AG04450 (cell line): ENCODE data around the gene TEKTIP1. TPM values are rescaled to one million over a fixed set of nuclear protein-coding genes. Genes with fewer than 3 reads are reported as not detected.

Experiments used
- CTCF ChIA-PET: fragments of 300-600, 350-600 bp; formaldehyde crosslinking; extraction: SDS; loops from one replicate; lab custom pipeline; 2022; ENCODE audit warnings: antibody characterized with exemption, inconsistent platforms; lab: Charles Lee
- POLR2A ChIA-PET: fragments of 350-600 bp; formaldehyde crosslinking; extraction: SDS; loops from one replicate; lab custom pipeline; 2021; ENCODE audit warnings: antibody characterized with exemption, inconsistent platforms; lab: Yijun Ruan, JAX
- DNase-seq: peaks from one replicate; pipeline ENCODE4 v3.0.0-alpha.2; 2011; ENCODE audit warnings: low read depth, low spot score
- H3K27ac ChIP-seq: one replicate; pipeline ENCODE4 v1.5.1; 2012; ENCODE audit warnings: low read depth, low read length, control low read depth
- H3K27me3 ChIP-seq: one replicate; pipeline ENCODE4 v1.6.0; 2012; ENCODE audit warnings: low read length; ENCODE audit not compliant: control insufficient read depth, insufficient read depth
- H3K4me3 ChIP-seq: 2 replicates; pipeline ENCODE4 v1.5.1; 2011; ENCODE audit warnings: mild to moderate bottlenecking, low read depth, low read length, control low read depth
- H3K9me3 ChIP-seq: 2 replicates; pipeline ENCODE4 v1.5.1; 2012; ENCODE audit warnings: low read length; ENCODE audit not compliant: control insufficient read depth, insufficient read depth
- CTCF ChIP-seq: IDR thresholded peaks from 2 replicates; pipeline ENCODE4 v1.5.1; 2011; ENCODE audit warnings: low read depth, low read length, control low read depth, inconsistent platforms
- polyA minus RNA-seq: library from RNA; depleted of rRNA, polyadenylated mRNA; stranded (reverse); fragments of >200 nt; gene quantifications from 2 replicates; pipeline ENCODE4 v1.2.3, GENCODE V29; 2011; rRNA and poly(A)+ RNA removed
- polyA plus RNA-seq: library from polyadenylated mRNA; depleted of rRNA; stranded (reverse); fragments of >200 nt; gene quantifications from 2 replicates; pipeline ENCODE4 v1.2.3, GENCODE V29; 2011; rRNA removed

The TEKTIP1 gene
- polyA plus RNA-seq, result not detected in 2 replicates
- polyA minus RNA-seq, result not detected in 2 replicates

- no peak for TF ChIP-seq CTCF
- no peak for DNase-seq
- Histone ChIP-seq H3K27me3 (no peaks in the 10 kb centered on the region), H3K27ac (no peak within 1 kb of the TSS), H3K4me3 (no peak within 1 kb of the TSS), H3K9me3 (peaks cover 5% of the 10 kb centered on the region; the same call in 1 of the 2 replicates)
- CTCF ChIA-PET, result interaction anchor here (0.5 kb wide), 1 partner anchor 23 kb away, joined by 3 read pairs; no protein-coding TSS in a partner anchor
- POLR2A ChIA-PET, result interaction anchor here (0.6 kb wide), 1 partner anchor 802 kb away, joined by 6 read pairs; no protein-coding TSS in a partner anchor
These were observed at the start of gene TEKTIP1 for GRCh38 chr19:3538965-3539755. TEKTIP1 (plus strand) TSS chr19:3539174; CDS start chr19:3539178, 4 bp downstream.

GRCh38 chr19:3491396-3492119 lies 47.4 kb upstream of the TEKTIP1 start:
- no peak for DNase-seq
- ChIA-PET POLR2A (no interaction called here), CTCF (interaction anchor here (0.6 to 0.7 kb wide), 2 partner anchors 80 to 186 kb away, joined by 3 read pairs; no protein-coding TSS in a partner anchor)
- no peaks in the 10 kb centered on the region; the same call in 1 of the 2 replicates for H3K9me3 ChIP-seq
- TF ChIP-seq CTCF, result no peak
- H3K4me3 ChIP-seq, result no peak overlapping the region
- H3K27ac ChIP-seq, result no peak overlapping the region
- no peaks in the 10 kb centered on the region for H3K27me3 ChIP-seq

GRCh38 chr19:3492131-3492839 lies 46.7 kb upstream of the TEKTIP1 start:
- no peak overlapping the region for H3K27ac ChIP-seq
- ChIA-PET CTCF (no interaction called here), POLR2A (no interaction called here)
- TF ChIP-seq CTCF, result no peak
- H3K9me3 ChIP-seq, result no peaks in the 10 kb centered on the region; the same call in 1 of the 2 replicates
- H3K27me3 ChIP-seq, result no peaks in the 10 kb centered on the region
- no peak overlapping the region for H3K4me3 ChIP-seq
- no peak for DNase-seq

GRCh38 chr19:3492919-3493318 lies 46.1 kb upstream of the TEKTIP1 start:
- no peaks in the 10 kb centered on the region for H3K27me3 ChIP-seq
- H3K27ac ChIP-seq, result no peak overlapping the region
- H3K9me3 ChIP-seq, result no peaks in the 10 kb centered on the region; the same call in 1 of the 2 replicates
- no peak for DNase-seq
- CTCF ChIA-PET, result no interaction called here
- POLR2A ChIA-PET, result no interaction called here
- no peak for TF ChIP-seq CTCF
- H3K4me3 ChIP-seq, result no peak overlapping the region
